GM12878 (cell line): ENCODE measurements around the gene CD52. TPM values are rescaled to one million over a fixed set of nuclear protein-coding genes. Genes with fewer than 3 reads are reported as not detected.
A peak's percentile ranks its signal among the peaks of the same experiment; 100 is the strongest.

ENCODE experiments used
- ATF7 ChIP-seq: fragments of 450-650 bp; IDR thresholded peaks from 2 replicates; pipeline ENCODE4 v1.6.1; 2016; ENCODE audit warnings: low read depth, mild to moderate bottlenecking
- CBFB ChIP-seq: IDR thresholded peaks from 2 replicates; pipeline ENCODE4 v1.6.1; 2016; ENCODE audit warnings: antibody characterized with exemption, low read depth
- CHD4 ChIP-seq: fragments of 200-600 bp; sonication (generic); IDR thresholded peaks from 2 replicates; pipeline ENCODE4 v1.6.1; 2016; ENCODE audit warnings: mild to moderate bottlenecking
- IKZF2 ChIP-seq, 2 experiments: fragments of 450-650 bp; IDR thresholded peaks; 2 replicates each; pipeline ENCODE4 v1.6.1; 2017; ENCODE audit warnings: mild to moderate bottlenecking in 2 of 2, moderate library complexity in 2 of 2
- KDM1A ChIP-seq: fragments of 200-600 bp; sonication (generic); IDR thresholded peaks from 2 replicates; pipeline ENCODE4 v1.6.1; 2016; ENCODE audit warnings: borderline replicate concordance
- MEF2A ChIP-seq: IDR thresholded peaks from 2 replicates; pipeline ENCODE4 v1.6.1; 2011; ENCODE audit warnings: low read depth, mild to moderate bottlenecking, low read length, moderate library complexity; ENCODE audit not compliant: insufficient read depth
- MTA3 ChIP-seq: IDR thresholded peaks from 2 replicates; pipeline ENCODE4 v1.6.1; 2012; ENCODE audit warnings: low read length, inconsistent platforms, borderline replicate concordance
- NBN ChIP-seq: fragments of 450-650 bp; IDR thresholded peaks from 2 replicates; pipeline ENCODE4 v1.6.1; 2016
- NR2C1 ChIP-seq: fragments of 450-650 bp; IDR thresholded peaks from 2 replicates; pipeline ENCODE4 v1.6.1; 2017; ENCODE audit warnings: antibody characterized with exemption, mild to moderate bottlenecking, moderate library complexity
- NR2F1 ChIP-seq: fragments of 450-650 bp; conservative IDR thresholded peaks from 2 replicates; pipeline ENCODE4 v1.6.1; 2017; ENCODE audit warnings: mild to moderate bottlenecking
- POLR2A ChIP-seq: IDR thresholded peaks from 2 replicates; pipeline ENCODE4 v1.6.1; 2011; ENCODE audit warnings: low read depth, mild to moderate bottlenecking, low read length
- POLR2AphosphoS2 ChIP-seq: IDR thresholded peaks from 2 replicates; pipeline ENCODE4 v1.6.1; 2011; ENCODE audit warnings: low read depth, mild to moderate bottlenecking, low read length, improper control_type of control experiment, moderate library complexity
- POU2F2 ChIP-seq: IDR thresholded peaks from 3 replicates; pipeline ENCODE4 v1.6.1; 2011; ENCODE audit warnings: low read depth, mild to moderate bottlenecking, low read length, borderline replicate concordance
- RAD51 ChIP-seq: fragments of 450-650 bp; IDR thresholded peaks from 2 replicates; pipeline ENCODE4 v1.6.1; 2016; ENCODE audit warnings: moderate library complexity, mild to moderate bottlenecking, inconsistent platforms
- RBBP5 ChIP-seq: fragments of 200-600 bp; sonication (generic); conservative IDR thresholded peaks from 2 replicates; pipeline ENCODE4 v1.6.1; 2016
- RUNX3 ChIP-seq: IDR thresholded peaks from 2 replicates; pipeline ENCODE4 v1.6.1; 2012; ENCODE audit warnings: low read length, inconsistent platforms
- SREBF1 ChIP-seq: IDR thresholded peaks from 2 replicates; pipeline ENCODE4 v1.6.1; 2012; ENCODE audit warnings: mild to moderate bottlenecking, low read length
- ZBTB33 ChIP-seq: fragments of 450-650 bp; IDR thresholded peaks from 2 replicates; pipeline ENCODE4 v1.6.1; 2017; ENCODE audit warnings: mild to moderate bottlenecking
- ZNF217 ChIP-seq: fragments of 450-650 bp; IDR thresholded peaks from 2 replicates; pipeline ENCODE4 v1.6.1; 2017; ENCODE audit warnings: antibody characterized with exemption, mild to moderate bottlenecking
- ZNF384 ChIP-seq: IDR thresholded peaks from 2 replicates; pipeline ENCODE4 v1.6.1; 2012; ENCODE audit warnings: low read depth, mild to moderate bottlenecking, low read length, improper control_type of control experiment, borderline replicate concordance
- ZSCAN29 ChIP-seq: fragments of 450-650 bp; IDR thresholded peaks from 2 replicates; pipeline ENCODE4 v1.6.1; 2017; ENCODE audit warnings: mild to moderate bottlenecking, moderate library complexity
- polyA plus RNA-seq, 11 experiments: library from polyadenylated mRNA; depleted of rRNA in 4 of 11; unstranded in 6 of 11; stranded (reverse) in 5 of 11; fragments of >200 nt; fragmentation: Nextera tagmentation in 4 of 11; fragmentation: Illumina TruSeq in 1 of 11; extraction: Ambion mirVana in 4 of 11; extraction: Trizol in 1 of 11; gene quantifications; 1 replicate in 1 of 11; 2 replicates in 10 of 11; pipeline versions ENCODE4 v1.2.1 to v1.2.3, GENCODE V29; 2011 to 2016; ENCODE audit warnings: inconsistent platforms in 2 of 11, missing spikeins in 2 of 11, low read depth in 1 of 11
- total RNA-seq, 4 experiments: library from RNA; depleted of rRNA in 3 of 4; stranded (reverse); fragments of >200 nt in 3 of 4; fragmentation: Illumina TruSeq in 1 of 4; extraction: Trizol in 1 of 4; gene quantifications; 2 replicates each; pipeline versions ENCODE4 v1.2.1 to v1.2.3, GENCODE V29; 2013 to 2021
- TF ChIP-seq, protein P1 (sequence below): fragments of 450-650 bp; formaldehyde crosslinking; IDR thresholded peaks from 2 replicates; pipeline ENCODE4 v1.5.0; 2022; ENCODE audit warnings: mild to moderate bottlenecking, missing genetic modification characterization
- TF ChIP-seq, protein P2 (sequence below): fragments of 450-650 bp; IDR thresholded peaks from 2 replicates; pipeline ENCODE4 v1.6.1; 2016; ENCODE audit warnings: mild to moderate bottlenecking, moderate library complexity, borderline replicate concordance

Gene CD52
- total and polyA plus RNA-seq, 10 of the 15 experiments (the other 5 are each of a cell fraction or from before 2014, with no cell fraction given) = 237 to 2,736 (median 532) TPM

GRCh38 chr1:26275580-26276431 is 42.0 kb upstream of the CD52 start (continued):
- no peak for TF ChIP-seq SREBF1
- TF ChIP-seq RAD51 = peak; percentile 91
- no peak for TF ChIP-seq ZBTB33
- no peak for TF ChIP-seq NR2C1
- TF ChIP-seq, protein P1, sequence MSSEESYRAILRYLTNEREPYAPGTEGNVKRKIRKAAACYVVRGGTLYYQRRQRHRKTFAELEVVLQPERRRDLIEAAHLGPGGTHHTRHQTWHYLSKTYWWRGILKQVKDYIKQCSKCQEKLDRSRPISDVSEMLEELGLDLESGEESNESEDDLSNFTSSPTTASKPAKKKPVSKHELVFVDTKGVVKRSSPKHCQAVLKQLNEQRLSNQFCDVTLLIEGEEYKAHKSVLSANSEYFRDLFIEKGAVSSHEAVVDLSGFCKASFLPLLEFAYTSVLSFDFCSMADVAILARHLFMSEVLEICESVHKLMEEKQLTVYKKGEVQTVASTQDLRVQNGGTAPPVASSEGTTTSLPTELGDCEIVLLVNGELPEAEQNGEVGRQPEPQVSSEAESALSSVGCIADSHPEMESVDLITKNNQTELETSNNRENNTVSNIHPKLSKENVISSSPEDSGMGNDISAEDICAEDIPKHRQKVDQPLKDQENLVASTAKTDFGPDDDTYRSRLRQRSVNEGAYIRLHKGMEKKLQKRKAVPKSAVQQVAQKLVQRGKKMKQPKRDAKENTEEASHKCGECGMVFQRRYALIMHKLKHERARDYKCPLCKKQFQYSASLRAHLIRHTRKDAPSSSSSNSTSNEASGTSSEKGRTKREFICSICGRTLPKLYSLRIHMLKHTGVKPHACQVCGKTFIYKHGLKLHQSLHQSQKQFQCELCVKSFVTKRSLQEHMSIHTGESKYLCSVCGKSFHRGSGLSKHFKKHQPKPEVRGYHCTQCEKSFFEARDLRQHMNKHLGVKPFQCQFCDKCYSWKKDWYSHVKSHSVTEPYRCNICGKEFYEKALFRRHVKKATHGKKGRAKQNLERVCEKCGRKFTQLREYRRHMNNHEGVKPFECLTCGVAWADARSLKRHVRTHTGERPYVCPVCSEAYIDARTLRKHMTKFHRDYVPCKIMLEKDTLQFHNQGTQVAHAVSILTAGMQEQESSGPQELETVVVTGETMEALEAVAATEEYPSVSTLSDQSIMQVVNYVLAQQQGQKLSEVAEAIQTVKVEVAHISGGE (CRISPR knock-in tag) = no peak
- TF ChIP-seq POU2F2 = no peak
- TF ChIP-seq CHD4 = no peak
- no peak for TF ChIP-seq POLR2AphosphoS2
- TF ChIP-seq MEF2A = no peak
- no peak for TF ChIP-seq NR2F1
- TF ChIP-seq ATF7 = no peak
- no peak for TF ChIP-seq MTA3
- no peak for TF ChIP-seq RBBP5
- TF ChIP-seq ZNF217 = no peak
- TF ChIP-seq KDM1A = no peak
- no peak for TF ChIP-seq POLR2A
- TF ChIP-seq RUNX3 = 0 out of 2 replicates have a peak, but pooled peaks have one; percentile 16
- TF ChIP-seq ZSCAN29 = no peak
- no peak for TF ChIP-seq CBFB
- no peak for TF ChIP-seq ZNF384
- TF ChIP-seq, protein P2, sequence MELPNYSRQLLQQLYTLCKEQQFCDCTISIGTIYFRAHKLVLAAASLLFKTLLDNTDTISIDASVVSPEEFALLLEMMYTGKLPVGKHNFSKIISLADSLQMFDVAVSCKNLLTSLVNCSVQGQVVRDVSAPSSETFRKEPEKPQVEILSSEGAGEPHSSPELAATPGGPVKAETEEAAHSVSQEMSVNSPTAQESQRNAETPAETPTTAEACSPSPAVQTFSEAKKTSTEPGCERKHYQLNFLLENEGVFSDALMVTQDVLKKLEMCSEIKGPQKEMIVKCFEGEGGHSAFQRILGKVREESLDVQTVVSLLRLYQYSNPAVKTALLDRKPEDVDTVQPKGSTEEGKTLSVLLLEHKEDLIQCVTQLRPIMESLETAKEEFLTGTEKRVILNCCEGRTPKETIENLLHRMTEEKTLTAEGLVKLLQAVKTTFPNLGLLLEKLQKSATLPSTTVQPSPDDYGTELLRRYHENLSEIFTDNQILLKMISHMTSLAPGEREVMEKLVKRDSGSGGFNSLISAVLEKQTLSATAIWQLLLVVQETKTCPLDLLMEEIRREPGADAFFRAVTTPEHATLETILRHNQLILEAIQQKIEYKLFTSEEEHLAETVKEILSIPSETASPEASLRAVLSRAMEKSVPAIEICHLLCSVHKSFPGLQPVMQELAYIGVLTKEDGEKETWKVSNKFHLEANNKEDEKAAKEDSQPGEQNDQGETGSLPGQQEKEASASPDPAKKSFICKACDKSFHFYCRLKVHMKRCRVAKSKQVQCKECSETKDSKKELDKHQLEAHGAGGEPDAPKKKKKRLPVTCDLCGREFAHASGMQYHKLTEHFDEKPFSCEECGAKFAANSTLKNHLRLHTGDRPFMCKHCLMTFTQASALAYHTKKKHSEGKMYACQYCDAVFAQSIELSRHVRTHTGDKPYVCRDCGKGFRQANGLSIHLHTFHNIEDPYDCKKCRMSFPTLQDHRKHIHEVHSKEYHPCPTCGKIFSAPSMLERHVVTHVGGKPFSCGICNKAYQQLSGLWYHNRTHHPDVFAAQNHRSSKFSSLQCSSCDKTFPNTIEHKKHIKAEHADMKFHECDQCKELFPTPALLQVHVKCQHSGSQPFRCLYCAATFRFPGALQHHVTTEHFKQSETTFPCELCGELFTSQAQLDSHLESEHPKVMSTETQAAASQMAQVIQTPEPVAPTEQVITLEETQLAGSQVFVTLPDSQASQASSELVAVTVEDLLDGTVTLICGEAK = no peak
- TF ChIP-seq NBN = peak; percentile 76; the same call in 1 of the 2 replicates
- TF ChIP-seq IKZF2 (IDR thresholded peaks at IDR 0.05) = peak in 1 of 2 experiments; percentile 8; a peak in 1 of 4 replicates
